Spleen (tissue), 11 donors: ENCODE results near the gene TTC21A. TPM values are rescaled to one million over a fixed set of nuclear protein-coding genes. Genes with fewer than 3 reads are reported as not detected.

Source experiments
- DNase-seq: peaks from one replicate; pipeline ENCODE4 v3.0.0-alpha.2; 2020
- H3K27ac ChIP-seq, 8 donors: fragments of 200-600 bp; sonication (generic) in 7 of 8; 1 replicate in 4 of 8; 2 replicates in 4 of 8; pipeline versions ENCODE4 v1.5.0 to v1.8.0; 2016 to 2021; ENCODE audit warnings: inconsistent platforms in 4 of 8, mild to moderate bottlenecking in 4 of 8, moderate library complexity in 1 of 8
- H3K27me3 ChIP-seq, 7 donors: fragments of 200-600 bp; sonication (generic) in 6 of 7; replicated peaks in 1 of 7; 1 replicate in 4 of 7; 2 replicates in 3 of 7; pipeline versions ENCODE4 v1.5.0 to v1.8.0; 2016 to 2021; ENCODE audit warnings: inconsistent platforms in 3 of 7, mild to moderate bottlenecking in 1 of 7
- H3K36me3 ChIP-seq, 6 donors: fragments of 200-600 bp; sonication (generic) in 5 of 6; 1 replicate in 4 of 6; 2 replicates in 2 of 6; pipeline versions ENCODE4 v1.5.0 to v1.8.0; 2016 to 2021; ENCODE audit warnings: inconsistent platforms in 2 of 6
- H3K4me1 ChIP-seq, 6 donors: fragments of 200-600 bp; sonication (generic) in 5 of 6; 1 replicate in 3 of 6; 2 replicates in 3 of 6; pipeline versions ENCODE4 v1.5.0 to v1.8.0; 2016 to 2021; ENCODE audit warnings: inconsistent platforms in 3 of 6
- H3K4me3 ChIP-seq, 8 donors: fragments of 200-600 bp; sonication (generic) in 7 of 8; 1 replicate in 4 of 8; 2 replicates in 4 of 8; pipeline versions ENCODE4 v1.5.0 to v1.8.0; 2016 to 2021; ENCODE audit warnings: inconsistent platforms in 4 of 8, mild to moderate bottlenecking in 4 of 8, moderate library complexity in 2 of 8
- H3K9me3 ChIP-seq, 8 donors: fragments of 200-600 bp; sonication (generic) in 7 of 8; 1 replicate in 4 of 8; 2 replicates in 4 of 8; pipeline versions ENCODE4 v1.5.0 to v1.8.0; 2016 to 2021; ENCODE audit warnings: inconsistent platforms in 4 of 8
- POLR2A ChIP-seq, 3 donors: fragments of 450-650 bp; IDR thresholded peaks; one replicate each; pipeline ENCODE4 v1.5.1; 2017; ENCODE audit warnings: antibody characterized with exemption in 3 of 3, mild to moderate bottlenecking in 1 of 3
- POLR2AphosphoS5 ChIP-seq, 3 donors: sonication (generic); formaldehyde crosslinking; IDR thresholded peaks; one replicate each; pipeline ENCODE4 v1.5.1; 2017; ENCODE audit warnings: antibody characterized with exemption in 3 of 3
- WGBS, 5 donors: extraction: QIAGEN DNeasy Blood & Tissue Kit in 3 of 5; methylation state at CpG; one replicate each; pipeline versions ENCODE4 v1.1.5 to v1.1.7; 2013 to 2018; 5-methylcytosine and 5-hydroxymethylcytosine counted together
- intact Hi-C: fragments of 100-400 bp; cut with DNase I; formaldehyde crosslinking; loops from one replicate; pipeline ENCODE4 v1.15.0; 2023; ENCODE audit warnings: low total_unique reads
- polyA plus RNA-seq, 3 donors: library from polyadenylated mRNA; stranded (reverse); fragments of 200-250 nt; gene quantifications; one replicate each; pipeline ENCODE4 v1.2.1, GENCODE V29; 2013
- total RNA-seq, 7 donors: library from RNA; depleted of rRNA in 3 of 7; stranded (reverse); fragments of >200 nt in 3 of 7; fragmentation: NEBNext Ultra II Directional in 4 of 7; extraction: Animal tissue kit (Norgen Biotek cat#: 25700) in 4 of 7; gene quantifications; one replicate each; pipeline versions ENCODE4 v1.1.0 to v1.2.1, GENCODE V29; 2016 to 2021
- TF ChIP-seq, protein P1 (sequence below), 11 experiments: fragments of 200-600 bp in 7 of 11; fragments of 450-650 bp in 4 of 11; sonication (generic) in 4 of 11; IDR thresholded peaks in 8 of 11; conservative IDR thresholded peaks in 3 of 11; 1 replicate in 7 of 11; 2 replicates in 4 of 11; pipeline versions ENCODE4 v1.4.0 to v1.8.0; 2016 to 2021; ENCODE audit warnings: antibody characterized with exemption in 11 of 11, inconsistent platforms in 4 of 11, mild to moderate bottlenecking in 1 of 11
- donor health status: healthy with polysubstance abuse.
- donor health status: DM: no; HTN: no; CAD: no; lungs with moderate emphysema.
- donor health status: DM: no; HTN: no; CAD: no.
- donor health status: Bipolar disorder and iron deficiency.
- donor health status: healthy.
- donor health status: DM: no; HTN: no; CAD: no.
- donor health status: DM: yes; HTN: yes; CAD: no.

TTC21A gene
- total and polyA plus RNA-seq, 10 donors, result 11.6 to 34.3 (median 16.0) TPM

DNA sequence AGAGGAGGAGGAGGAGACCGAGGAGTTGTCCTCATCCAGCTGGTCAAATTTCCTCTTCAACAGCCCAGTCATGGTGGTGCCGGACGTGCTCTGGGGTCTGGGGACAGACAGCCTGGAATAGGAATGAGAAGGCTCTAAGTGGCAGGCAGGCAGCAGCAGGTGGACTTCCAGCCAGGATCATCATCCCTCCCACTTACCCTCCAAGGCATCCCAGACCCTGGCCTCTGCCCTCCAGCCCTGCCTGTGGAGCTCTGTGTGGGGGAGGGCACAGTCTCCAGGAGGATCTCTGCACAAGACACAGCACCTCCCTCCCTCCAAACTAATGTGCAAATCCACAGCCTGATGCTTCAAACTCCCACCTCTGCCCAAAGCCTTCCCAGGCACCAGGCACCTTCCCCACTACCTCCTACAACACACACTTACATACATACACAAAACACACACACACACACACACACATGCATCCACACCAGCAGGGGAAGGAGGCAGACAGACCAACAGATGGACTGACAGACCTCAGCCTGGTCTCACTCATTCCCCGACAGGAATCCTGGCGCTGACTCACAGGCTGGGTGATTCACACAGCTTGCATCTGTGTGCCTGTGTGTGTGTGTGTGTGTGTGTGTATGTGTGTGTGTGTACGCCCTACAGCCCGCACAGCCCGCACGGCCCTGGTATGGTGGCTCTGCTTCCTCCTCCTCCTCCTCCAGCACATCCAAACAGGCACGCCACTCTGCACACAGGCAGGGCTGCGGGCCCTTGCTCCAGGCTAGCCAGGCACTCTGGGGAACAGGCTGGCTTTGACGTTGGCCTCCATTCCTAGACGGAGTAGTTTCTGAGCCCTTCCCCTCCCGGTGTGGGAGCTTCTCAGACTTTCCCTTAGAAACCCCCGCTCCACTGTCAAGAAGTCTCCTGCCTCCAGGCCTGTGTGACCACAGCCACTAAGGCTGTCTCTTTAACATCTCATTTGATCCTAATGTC, 39.4 kb downstream of the TTC21A start:
- Histone ChIP-seq H3K36me3 (peaks cover 5 to 48% (median 42%) of the 10 kb centered on the region in 6 donors), H3K4me3 (peak overlapping the region in 5 of 8 donors; percentile 19 to 60 (median 27)), H3K9me3 (no peaks in the 10 kb centered on the region), H3K27ac (peak overlapping the region; percentile 81 to 100 (median 98)), H3K4me1 (peaks cover 73 to 100% (median 97%) of the 10 kb centered on the region in 6 donors), H3K27me3 (no peaks in the 10 kb centered on the region)
- intact Hi-C loops, result no loop called here
- DNase-seq, result peak; percentile 92
- 14 to 26% (median 19%) methylated on average over 14 to 15 of the region's 15 CpGs for WGBS, 5 donors
- peak; percentile 39 to 68 (median 66) for TF ChIP-seq POLR2AphosphoS5 (IDR thresholded peaks at IDR 0.05)
- TF ChIP-seq, protein P1, sequence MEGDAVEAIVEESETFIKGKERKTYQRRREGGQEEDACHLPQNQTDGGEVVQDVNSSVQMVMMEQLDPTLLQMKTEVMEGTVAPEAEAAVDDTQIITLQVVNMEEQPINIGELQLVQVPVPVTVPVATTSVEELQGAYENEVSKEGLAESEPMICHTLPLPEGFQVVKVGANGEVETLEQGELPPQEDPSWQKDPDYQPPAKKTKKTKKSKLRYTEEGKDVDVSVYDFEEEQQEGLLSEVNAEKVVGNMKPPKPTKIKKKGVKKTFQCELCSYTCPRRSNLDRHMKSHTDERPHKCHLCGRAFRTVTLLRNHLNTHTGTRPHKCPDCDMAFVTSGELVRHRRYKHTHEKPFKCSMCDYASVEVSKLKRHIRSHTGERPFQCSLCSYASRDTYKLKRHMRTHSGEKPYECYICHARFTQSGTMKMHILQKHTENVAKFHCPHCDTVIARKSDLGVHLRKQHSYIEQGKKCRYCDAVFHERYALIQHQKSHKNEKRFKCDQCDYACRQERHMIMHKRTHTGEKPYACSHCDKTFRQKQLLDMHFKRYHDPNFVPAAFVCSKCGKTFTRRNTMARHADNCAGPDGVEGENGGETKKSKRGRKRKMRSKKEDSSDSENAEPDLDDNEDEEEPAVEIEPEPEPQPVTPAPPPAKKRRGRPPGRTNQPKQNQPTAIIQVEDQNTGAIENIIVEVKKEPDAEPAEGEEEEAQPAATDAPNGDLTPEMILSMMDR (IDR thresholded peaks at IDR 0.05 in 8 of 11, conservative IDR thresholded peaks at IDR 0.05 in 3 of 11), result no peak
- TF ChIP-seq POLR2A (IDR thresholded peaks at IDR 0.05), result no peak

DNA sequence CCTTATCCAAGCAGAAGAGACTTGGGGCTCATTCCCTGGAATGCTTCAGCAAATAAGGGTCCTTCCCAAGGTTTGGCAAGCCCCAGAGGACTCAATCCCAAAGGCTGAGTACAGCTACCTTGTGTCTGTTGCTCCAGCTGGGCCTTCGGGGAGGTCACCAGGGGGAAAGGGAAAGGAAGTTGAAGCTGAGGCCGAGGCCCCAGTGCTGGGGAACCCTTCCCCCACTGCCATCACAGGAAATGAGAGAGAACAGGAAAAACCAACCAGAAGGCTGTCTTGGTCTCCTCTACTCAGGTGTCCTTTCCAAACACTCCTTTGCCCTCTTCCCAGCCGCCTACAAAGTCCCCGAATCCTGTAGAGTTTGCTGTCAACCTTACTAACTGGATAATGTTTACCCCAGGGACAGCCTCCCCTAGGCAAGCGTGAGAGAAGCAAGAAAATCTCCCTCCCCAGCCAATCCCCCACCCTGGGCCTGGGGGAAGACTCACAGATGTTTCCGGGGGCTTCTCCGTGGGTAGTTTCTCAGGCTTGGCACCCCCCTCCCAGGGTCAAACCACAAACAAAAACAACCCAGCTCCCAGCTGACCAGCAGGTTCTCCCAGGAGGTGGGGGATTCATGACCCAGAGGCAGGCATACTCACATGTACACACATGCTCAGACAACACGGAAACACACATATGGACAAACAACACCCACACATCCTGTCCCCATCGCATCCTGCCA, 40.4 kb downstream of the TTC21A start:
- WGBS, 5 donors, result 8 to 15% (median 10%) methylated on average over 9 of the region's 9 CpGs
- Histone ChIP-seq H3K4me1 (peaks cover 66 to 98% (median 91%) of the 10 kb centered on the region in 6 donors), H3K36me3 (peaks cover 5 to 38% (median 33%) of the 10 kb centered on the region in 6 donors), H3K4me3 (peak overlapping the region in 6 of 8 donors; percentile 10 to 60 (median 26)), H3K9me3 (no peaks in the 10 kb centered on the region), H3K27me3 (no peaks in the 10 kb centered on the region), H3K27ac (peak overlapping the region; percentile 81 to 100 (median 98))
- TF ChIP-seq POLR2AphosphoS5 (IDR thresholded peaks at IDR 0.05) (peak in 2 of 3 donors; percentile 41 to 61), POLR2A (IDR thresholded peaks at IDR 0.05) (no peak)
- TF ChIP-seq, protein P1 (IDR thresholded peaks at IDR 0.05 in 8 of 11, conservative IDR thresholded peaks at IDR 0.05 in 3 of 11), result no peak
- DNase-seq, result peak; percentile 90
- intact Hi-C loops, result no loop called here

DNA sequence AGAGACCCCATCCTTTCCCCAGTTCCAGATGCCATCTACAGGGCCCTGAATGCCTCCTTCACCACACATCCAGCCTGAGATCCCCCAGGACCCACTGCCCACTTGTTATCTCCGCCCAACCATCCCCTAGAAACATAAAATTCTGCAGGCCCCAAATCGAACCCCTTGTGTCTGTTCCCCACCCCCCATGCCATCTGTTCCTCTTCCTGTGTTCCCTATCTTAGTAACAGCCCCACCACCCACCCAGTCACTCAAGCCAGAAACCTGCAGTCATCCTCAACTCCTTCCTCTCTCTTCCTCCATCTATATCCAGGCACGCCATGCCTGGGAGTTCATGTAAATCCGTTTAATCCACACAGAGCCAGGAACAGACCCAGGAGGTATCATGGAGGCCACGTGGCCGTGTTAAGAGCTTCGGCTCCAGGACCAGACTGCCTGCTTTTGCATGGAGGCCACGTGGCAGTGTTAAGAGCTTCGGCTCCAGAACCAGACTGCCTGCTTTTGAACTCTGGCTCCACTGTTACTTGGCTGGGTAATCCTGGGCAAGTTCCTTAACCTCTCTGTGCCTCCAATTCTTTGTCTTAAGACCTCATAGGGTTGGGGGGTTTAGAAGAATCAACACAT, 41.1 kb downstream of the TTC21A start:
- H3K27ac ChIP-seq, result peak overlapping the region; percentile 81 to 100 (median 98)
- peaks cover 66 to 92% (median 87%) of the 10 kb centered on the region in 6 donors for H3K4me1 ChIP-seq
- H3K36me3 ChIP-seq, result peaks cover under 1 to 31% (median 26%) of the 10 kb centered on the region in 6 donors
- DNase-seq, result no peak
- 26 to 44% (median 35%) methylated on average over 9 of the region's 9 CpGs for WGBS, 5 donors
- TF ChIP-seq POLR2AphosphoS5 (IDR thresholded peaks at IDR 0.05) (peak in 1 of 3 donors; percentile 21), POLR2A (IDR thresholded peaks at IDR 0.05) (no peak)
- TF ChIP-seq, protein P1 (IDR thresholded peaks at IDR 0.05 in 8 of 11, conservative IDR thresholded peaks at IDR 0.05 in 3 of 11), result no peak
- H3K27me3 ChIP-seq, result no peaks in the 10 kb centered on the region
- no peaks in the 10 kb centered on the region for H3K9me3 ChIP-seq
- intact Hi-C loops, result no loop called here
- H3K4me3 ChIP-seq, result peak overlapping the region in 6 of 8 donors; percentile 10 to 60 (median 26)
